OCI-LY7 (cell line): ENCODE measurements around the gene GBE1. TPM values are rescaled to one million over a fixed set of nuclear protein-coding genes. Genes with fewer than 3 reads are reported as not detected.

Experiments used
- BruUV-seq: library from RNA; stranded (reverse); fragments of 400-500 nt; replicated peaks from 2 replicates; lab custom pipeline; 2021; lab: Mats Ljungman, UMichigan
- CTCF ChIA-PET: fragments of 300-600 bp; sonication (Branson Sonifier 250); formaldehyde crosslinking; loops from one replicate; lab custom pipeline; 2022; ENCODE audit warnings: antibody characterized with exemption; ENCODE audit not compliant: unreplicated experiment; lab: Charles Lee
- POLR2A ChIA-PET: fragments of 300-600 bp; sonication (Branson Sonifier 250); formaldehyde crosslinking; loops from one replicate; lab custom pipeline; 2022; ENCODE audit warnings: antibody characterized with exemption; lab: Charles Lee
- DNase-seq: peaks from one replicate; pipeline ENCODE4 v3.0.0-alpha.2; 2015; ENCODE audit warnings: low spot score
- H2AFZ ChIP-seq: fragments of 200-600 bp; sonication (generic), shearing (Covaris generic); 2 replicates; pipeline ENCODE4 v1.6.1; 2014; ENCODE audit warnings: mild to moderate bottlenecking, antibody characterized with exemption, low read length, moderate library complexity
- H3K27ac ChIP-seq: fragments of 200-600 bp; sonication (generic); 2 replicates; pipeline ENCODE4 v1.5.1; 2014; ENCODE audit warnings: mixed run types, low read depth, mild to moderate bottlenecking, moderate library complexity, low read length, inconsistent platforms; ENCODE audit not compliant: poor library complexity, severe bottlenecking
- H3K36me3 ChIP-seq: fragments of 200-600 bp; sonication (generic); 2 replicates; pipeline ENCODE4 v1.6.1; 2014; ENCODE audit warnings: mild to moderate bottlenecking, antibody characterized with exemption, low read length, moderate library complexity, mixed read lengths; ENCODE audit not compliant: insufficient read depth
- H3K4me1 ChIP-seq: fragments of 200-600 bp; sonication (generic); 2 replicates; pipeline ENCODE4 v1.5.1; 2014; ENCODE audit warnings: mild to moderate bottlenecking, low read length; ENCODE audit not compliant: insufficient read depth, poor library complexity, severe bottlenecking
- H3K4me2 ChIP-seq: fragments of 200-600 bp; sonication (generic); 2 replicates; pipeline ENCODE4 v1.6.1; 2014; ENCODE audit warnings: mild to moderate bottlenecking, low read length
- H3K4me3 ChIP-seq: fragments of 200-600 bp; sonication (generic); 2 replicates; pipeline ENCODE4 v1.5.1; 2014; ENCODE audit warnings: mild to moderate bottlenecking, low read depth, low read length; ENCODE audit not compliant: poor library complexity, severe bottlenecking
- H3K79me2 ChIP-seq: fragments of 200-600 bp; sonication (generic); 2 replicates; pipeline ENCODE4 v1.6.1; 2016; ENCODE audit warnings: low read depth, mild to moderate bottlenecking, low read length, moderate library complexity, mixed read lengths; ENCODE audit not compliant: insufficient read depth
- H3K9me2 ChIP-seq: fragments of 200-600 bp; sonication (generic); 2 replicates; pipeline ENCODE4 v1.6.1; 2016; ENCODE audit warnings: mild to moderate bottlenecking, low read length, mixed read lengths; ENCODE audit not compliant: insufficient read depth
- H3K9me3 ChIP-seq: fragments of 200-600 bp; sonication (generic); 2 replicates; pipeline ENCODE4 v1.6.1; 2014; ENCODE audit warnings: mild to moderate bottlenecking, mixed run types, low read length, mixed read lengths
- H4K20me1 ChIP-seq: fragments of 200-600 bp; sonication (generic); 2 replicates; pipeline ENCODE4 v1.6.1; 2014; ENCODE audit warnings: mild to moderate bottlenecking, antibody characterized with exemption, low read length, moderate library complexity, mixed read lengths; ENCODE audit not compliant: insufficient read depth
- EZH2phosphoT487 ChIP-seq: fragments of 200-600 bp; sonication (generic); IDR thresholded peaks from 2 replicates; pipeline ENCODE4 v1.6.1; 2018; ENCODE audit warnings: low read depth, borderline replicate concordance, mild to moderate bottlenecking, mixed run types, antibody characterized with exemption, low read length, moderate library complexity, mixed read lengths
- intact Hi-C: fragments of 100-400 bp; cut with micrococcal nuclease; formaldehyde crosslinking; loops from one replicate; pipeline ENCODE4 v1.10.0; 2022; ENCODE audit not compliant: unreplicated experiment
- total RNA-seq, 2 experiments: library from RNA; depleted of rRNA in 1 of 2; stranded (reverse); fragments of >200 nt in 1 of 2; shearing (Covaris generic) in 1 of 2; gene quantifications; 2 replicates each; pipeline ENCODE4 v1.2.3, GENCODE V29; 2014 to 2022
- TF ChIP-seq, protein P1 (sequence below): fragments of 200-600 bp; sonication (generic); conservative IDR thresholded peaks from 2 replicates; pipeline ENCODE4 v1.5.1; 2014; ENCODE audit warnings: mild to moderate bottlenecking, antibody characterized with exemption, low read length, moderate library complexity, mixed read lengths

GBE1 gene
- total RNA-seq, 2 experiments from 2014 or later = 10.7 to 24.4 TPM

DNA sequence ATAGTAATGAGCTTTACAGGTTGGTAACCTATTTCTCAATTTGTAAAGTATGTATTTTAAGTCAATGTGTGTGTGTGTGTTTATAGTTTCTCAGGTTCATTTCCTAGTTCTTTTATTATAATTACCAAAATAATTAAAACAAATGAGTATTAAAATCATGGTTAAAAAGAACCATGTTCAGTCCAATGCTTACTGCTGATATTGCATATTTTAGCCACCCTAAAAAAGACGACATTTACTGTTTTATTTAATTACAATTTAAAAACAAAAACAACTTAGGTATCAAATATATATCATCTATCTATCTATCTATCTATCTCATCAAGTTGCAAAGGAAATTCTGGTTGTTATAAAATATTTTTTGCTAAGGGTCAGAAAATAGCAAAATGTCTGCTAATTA lies 203.3 kb downstream of the GBE1 start:
- CTCF ChIA-PET = no interaction called here
- no peak overlapping the region for H3K27ac ChIP-seq
- POLR2A ChIA-PET = interaction anchor here (0.7 kb wide), 1 partner anchor 35 kb away, joined by 4 read pairs; no protein-coding TSS in a partner anchor
- intact Hi-C loops = no loop called here
- no peaks in the 10 kb centered on the region for H3K79me2 ChIP-seq
- TF ChIP-seq, protein P1, sequence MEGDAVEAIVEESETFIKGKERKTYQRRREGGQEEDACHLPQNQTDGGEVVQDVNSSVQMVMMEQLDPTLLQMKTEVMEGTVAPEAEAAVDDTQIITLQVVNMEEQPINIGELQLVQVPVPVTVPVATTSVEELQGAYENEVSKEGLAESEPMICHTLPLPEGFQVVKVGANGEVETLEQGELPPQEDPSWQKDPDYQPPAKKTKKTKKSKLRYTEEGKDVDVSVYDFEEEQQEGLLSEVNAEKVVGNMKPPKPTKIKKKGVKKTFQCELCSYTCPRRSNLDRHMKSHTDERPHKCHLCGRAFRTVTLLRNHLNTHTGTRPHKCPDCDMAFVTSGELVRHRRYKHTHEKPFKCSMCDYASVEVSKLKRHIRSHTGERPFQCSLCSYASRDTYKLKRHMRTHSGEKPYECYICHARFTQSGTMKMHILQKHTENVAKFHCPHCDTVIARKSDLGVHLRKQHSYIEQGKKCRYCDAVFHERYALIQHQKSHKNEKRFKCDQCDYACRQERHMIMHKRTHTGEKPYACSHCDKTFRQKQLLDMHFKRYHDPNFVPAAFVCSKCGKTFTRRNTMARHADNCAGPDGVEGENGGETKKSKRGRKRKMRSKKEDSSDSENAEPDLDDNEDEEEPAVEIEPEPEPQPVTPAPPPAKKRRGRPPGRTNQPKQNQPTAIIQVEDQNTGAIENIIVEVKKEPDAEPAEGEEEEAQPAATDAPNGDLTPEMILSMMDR = no peak
- no peak for TF ChIP-seq EZH2phosphoT487
- no peaks in the 10 kb centered on the region for H3K9me3 ChIP-seq
- DNase-seq = no peak
- H3K4me2 ChIP-seq = no peak overlapping the region
- H3K4me1 ChIP-seq = no peaks in the 10 kb centered on the region
- H3K4me3 ChIP-seq = no peak overlapping the region
- no peaks in the 10 kb centered on the region for H3K9me2 ChIP-seq
- no peak overlapping the region for H2AFZ ChIP-seq
- H4K20me1 ChIP-seq = no peaks in the 10 kb centered on the region
- H3K36me3 ChIP-seq = no peaks in the 10 kb centered on the region
- no TSS peak for BruUV-seq

DNA sequence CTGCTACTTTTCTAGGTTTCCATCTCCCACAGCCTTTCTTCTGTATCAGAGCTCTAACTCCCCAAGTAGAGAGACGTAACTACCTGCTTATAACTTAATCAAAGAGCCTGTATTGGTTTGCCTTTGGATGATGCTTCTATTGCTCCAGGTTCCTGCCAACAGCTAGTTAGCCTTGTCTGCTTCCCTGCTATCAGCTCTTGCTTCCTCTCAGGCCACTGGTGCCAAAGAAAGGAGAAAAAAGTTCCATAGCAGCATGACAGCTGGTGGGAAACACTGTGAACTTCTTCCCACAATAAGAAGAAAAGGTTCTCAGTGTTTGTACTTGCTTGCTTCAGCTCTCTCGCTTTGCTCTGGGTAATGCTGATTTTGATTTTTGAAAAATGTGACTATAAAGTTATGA lies 206.6 kb downstream of the GBE1 start:
- Histone ChIP-seq H3K79me2 (no peaks in the 10 kb centered on the region), H3K36me3 (no peaks in the 10 kb centered on the region), H3K4me1 (no peaks in the 10 kb centered on the region), H3K9me3 (no peaks in the 10 kb centered on the region), H3K4me2 (no peak overlapping the region), H4K20me1 (no peaks in the 10 kb centered on the region), H2AFZ (no peak overlapping the region), H3K9me2 (no peaks in the 10 kb centered on the region), H3K4me3 (no peak overlapping the region), H3K27ac (no peak overlapping the region)
- TF ChIP-seq EZH2phosphoT487 = no peak
- TF ChIP-seq, protein P1 = no peak
- ChIA-PET POLR2A (no interaction called here), CTCF (no interaction called here)
- intact Hi-C loops = no loop called here
- no TSS peak for BruUV-seq
- DNase-seq = no peak

DNA sequence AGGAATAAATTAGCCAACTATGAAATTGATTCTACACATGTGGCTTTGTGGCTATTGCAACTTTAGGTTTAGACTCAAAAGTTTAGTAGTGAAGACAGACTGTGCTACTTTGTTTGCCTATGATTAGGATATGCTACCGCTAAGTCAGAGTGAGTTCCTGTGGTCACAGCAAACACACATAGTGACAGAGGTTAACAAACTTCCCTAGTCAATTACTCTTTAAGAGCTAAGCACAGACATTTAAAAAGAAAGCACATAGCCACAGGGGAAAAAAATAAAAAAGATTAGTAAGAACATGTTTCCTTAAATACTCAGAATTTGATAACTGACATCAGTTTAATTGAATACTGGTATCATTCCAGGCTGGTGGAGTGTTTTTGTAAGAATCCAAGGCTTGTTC lies 207.1 kb downstream of the GBE1 start:
- intact Hi-C loops = no loop called here
- ChIA-PET CTCF (no interaction called here), POLR2A (no interaction called here)
- H3K4me1 ChIP-seq = no peaks in the 10 kb centered on the region
- no peak for DNase-seq
- no TSS peak for BruUV-seq
- H3K36me3 ChIP-seq = no peaks in the 10 kb centered on the region
- H3K9me2 ChIP-seq = no peaks in the 10 kb centered on the region
- TF ChIP-seq EZH2phosphoT487 = no peak
- no peaks in the 10 kb centered on the region for H4K20me1 ChIP-seq
- 0 out of 2 replicates have a peak, but pooled peaks cover 2% of the 10 kb centered on the region for H3K9me3 ChIP-seq
- H2AFZ ChIP-seq = no peak overlapping the region
- H3K4me2 ChIP-seq = no peak overlapping the region
- H3K4me3 ChIP-seq = no peak overlapping the region
- no peaks in the 10 kb centered on the region for H3K79me2 ChIP-seq
- H3K27ac ChIP-seq = no peak overlapping the region
